LNCAP (cell line): ENCODE data around the gene FBXW7.

Experiments used
- CTCF ChIP-seq: fragments of 450-650 bp; IDR thresholded peaks from 2 replicates; pipeline ENCODE4 v1.5.1; 2017; ENCODE audit warnings: mild to moderate bottlenecking

FBXW7 gene

GRCh38 chr4:152575533-152575932 is 39.6 kb upstream of the FBXW7 start:
- TF ChIP-seq CTCF, result no peak

GRCh38 chr4:152573861-152574260 is 38.0 kb upstream of the FBXW7 start:
- no peak for TF ChIP-seq CTCF

- no peak for TF ChIP-seq CTCF
Measured at GRCh38 chr4:152572417-152573086, 36.7 kb upstream of the FBXW7 start.

- TF ChIP-seq CTCF, result no peak
Measured at GRCh38 chr4:152571770-152572169, 35.9 kb upstream of the FBXW7 start.

GRCh38 chr4:152571296-152571695 is 35.4 kb upstream of the FBXW7 start:
- TF ChIP-seq CTCF, result no peak

GRCh38 chr4:152565333-152565732 is 29.4 kb upstream of the FBXW7 start:
- TF ChIP-seq CTCF, result no peak

- no peak for TF ChIP-seq CTCF
Measured at GRCh38 chr4:152564336-152564735, 28.4 kb upstream of the FBXW7 start.

GRCh38 chr4:152563209-152563608 is 27.3 kb upstream of the FBXW7 start:
- TF ChIP-seq CTCF, result no peak
